Sigmoid colon (tissue), 7 donors: Measurements from ENCODE around the gene CCL25. TPM values are rescaled to one million over a fixed set of nuclear protein-coding genes. Genes with fewer than 3 reads are reported as not detected.

Source experiments
- DNase-seq: peaks from one replicate; pipeline ENCODE4 v3.0.0-alpha.2; 2019
- H3K27ac ChIP-seq, 4 donors: fragments of 200-600 bp; sonication (generic); one replicate each; pipeline ENCODE4 v1.5.1; 2016 to 2019; ENCODE audit warnings: mild to moderate bottlenecking in 1 of 4
- H3K27me3 ChIP-seq, 3 donors: fragments of 200-600 bp; sonication (generic); one replicate each; pipeline ENCODE4 v1.5.1; 2019; ENCODE audit warnings: mild to moderate bottlenecking in 1 of 3
- H3K36me3 ChIP-seq, 4 donors: fragments of 200-600 bp; sonication (generic); one replicate each; pipeline ENCODE4 v1.5.1; 2016 to 2019
- H3K4me1 ChIP-seq, 4 donors: fragments of 200-600 bp; sonication (generic); one replicate each; pipeline ENCODE4 v1.5.1; 2017 to 2019
- H3K4me3 ChIP-seq, 4 donors: fragments of 200-600 bp; sonication (generic); one replicate each; pipeline ENCODE4 v1.5.1; 2017 to 2019; ENCODE audit warnings: mild to moderate bottlenecking in 2 of 4, moderate library complexity in 1 of 4
- H3K9me3 ChIP-seq, 4 donors: fragments of 200-600 bp in 3 of 4; sonication (generic) in 3 of 4; one replicate each; pipeline versions ENCODE4 v1.5.1 to v1.6.1; 2013 to 2019
- CTCF ChIP-seq, 4 experiments: fragments of 450-650 bp in 3 of 4; fragments of 200-600 bp in 1 of 4; IDR thresholded peaks; one replicate each; pipeline ENCODE4 v1.5.1; 2016 to 2019; ENCODE audit warnings: antibody characterized with exemption in 4 of 4, mild to moderate bottlenecking in 3 of 4, moderate library complexity in 2 of 4
- EP300 ChIP-seq, 4 donors: sonication (generic); formaldehyde crosslinking; IDR thresholded peaks; one replicate each; pipeline ENCODE4 v1.6.1; 2017; ENCODE audit warnings: antibody characterized with exemption in 4 of 4
- POLR2A ChIP-seq, 2 donors: fragments of 450-650 bp; IDR thresholded peaks; one replicate each; pipeline ENCODE4 v1.6.1; 2016; ENCODE audit warnings: antibody characterized with exemption in 2 of 2, mild to moderate bottlenecking in 2 of 2, moderate library complexity in 2 of 2
- POLR2AphosphoS5 ChIP-seq, 4 donors: sonication (generic); formaldehyde crosslinking; IDR thresholded peaks; one replicate each; pipeline ENCODE4 v1.6.1; 2017; ENCODE audit warnings: antibody characterized with exemption in 4 of 4
- WGBS, 2 donors: extraction: QIAGEN DNeasy Blood & Tissue Kit; methylation state at CpG; one replicate each; pipeline ENCODE4 v1.1.7; 2013; 5-methylcytosine and 5-hydroxymethylcytosine counted together
- intact Hi-C: fragments of 100-400 bp; cut with DNase I; formaldehyde crosslinking; loops from one replicate; pipeline ENCODE4 v1.15.1; 2023
- polyA plus RNA-seq, 3 donors: library from polyadenylated mRNA; stranded (reverse); fragments of 200-250 nt; gene quantifications; one replicate each; pipeline ENCODE4 v1.2.3, GENCODE V29; 2013
- total RNA-seq, 4 donors: library from RNA; depleted of rRNA; stranded (reverse); fragments of >200 nt; gene quantifications; one replicate each; pipeline ENCODE4 v1.1.0, GENCODE V29; 2016
- donor health status: healthy with polysubstance abuse.
- donor health status: Bipolar disorder and iron deficiency.
- donor health status: healthy.

CCL25 gene
- total and polyA plus RNA-seq, 7 donors: 0.17 TPM; not detected in 6

DNA sequence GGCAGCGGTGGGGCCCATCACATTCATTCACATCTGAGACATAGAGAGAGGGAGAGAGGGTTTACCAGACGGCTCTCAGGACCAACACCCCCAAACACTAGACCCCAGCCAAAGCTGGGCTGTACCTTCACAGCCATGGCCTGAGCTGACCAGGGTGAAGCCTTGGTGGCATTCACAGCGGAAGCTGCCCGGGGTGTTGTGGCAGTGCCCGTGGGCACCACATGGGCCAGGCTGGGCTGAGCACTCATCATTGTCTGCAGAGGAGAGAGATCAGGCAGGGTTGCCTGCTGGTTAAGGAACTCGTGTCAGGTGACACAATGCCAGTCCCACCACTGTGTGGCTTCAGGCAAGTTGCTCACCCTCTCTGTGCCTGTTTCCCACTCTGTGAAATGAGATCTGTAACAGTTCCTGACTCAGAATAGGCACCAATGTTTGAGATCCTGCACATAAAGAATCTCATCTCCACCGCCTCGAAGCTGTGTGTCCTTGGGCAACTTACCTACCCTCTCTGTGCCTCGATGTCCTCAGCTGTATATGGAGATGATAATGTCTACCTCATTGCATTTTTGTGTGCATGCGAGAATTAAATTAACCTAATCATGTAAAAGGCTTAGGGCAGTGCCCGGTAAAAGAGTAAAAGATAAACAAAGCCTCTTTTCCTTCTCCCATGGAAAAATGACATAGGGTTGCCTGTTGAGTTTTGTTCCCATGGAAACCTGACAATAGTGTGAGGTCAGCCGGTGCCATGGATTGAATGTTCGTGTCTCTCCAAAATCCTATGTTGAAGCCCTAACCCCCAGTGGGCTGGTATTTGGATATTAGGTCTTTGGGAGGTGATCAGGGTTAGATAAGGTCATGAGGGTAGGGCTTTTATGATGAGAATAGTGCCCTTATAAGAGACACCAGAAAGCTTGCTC, 22.9 kb downstream of the CCL25 start:
- no peak overlapping the region for H3K4me3 ChIP-seq
- no peak for DNase-seq
- 68 to 81% methylated on average over 13 of the region's 13 CpGs for WGBS, 2 donors
- no peaks in the 10 kb centered on the region for H3K27me3 ChIP-seq
- H3K36me3 ChIP-seq: no peaks in the 10 kb centered on the region
- TF ChIP-seq EP300 (IDR thresholded peaks at IDR 0.05) (no peak), POLR2A (IDR thresholded peaks at IDR 0.05) (no peak), CTCF (IDR thresholded peaks at IDR 0.05) (no peak), POLR2AphosphoS5 (IDR thresholded peaks at IDR 0.05) (no peak)
- no peaks in the 10 kb centered on the region for H3K4me1 ChIP-seq
- no peak overlapping the region for H3K27ac ChIP-seq
- H3K9me3 ChIP-seq: peaks cover 0 to 5% (median 3%) of the 10 kb centered on the region in 4 donors
- intact Hi-C loops: no loop called here

DNA sequence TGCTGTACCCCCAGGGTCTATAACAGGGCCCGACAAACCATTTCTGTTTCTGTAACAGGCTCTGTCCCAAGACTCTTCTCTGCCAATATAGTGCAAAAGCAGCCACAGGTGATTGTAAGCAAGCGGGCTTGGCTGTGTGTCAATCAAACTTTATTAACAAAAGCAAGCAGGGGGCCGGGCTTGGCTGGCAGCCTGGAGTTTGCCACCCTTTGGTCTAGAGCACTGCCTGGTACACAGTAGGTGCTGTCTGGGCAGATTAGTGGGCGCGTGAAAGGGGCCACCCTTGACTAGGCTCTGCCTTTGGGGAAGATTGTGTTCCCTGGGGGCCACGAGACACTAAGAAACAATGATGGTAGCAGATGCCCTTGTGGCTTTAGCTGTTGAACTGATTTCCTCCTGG, 27.4 kb downstream of the CCL25 start:
- WGBS, 2 donors: 87 to 90% methylated on average over 6 of the region's 6 CpGs
- TF ChIP-seq POLR2AphosphoS5 (IDR thresholded peaks at IDR 0.05): no peak
- no peak for TF ChIP-seq EP300 (IDR thresholded peaks at IDR 0.05)
- TF ChIP-seq POLR2A (IDR thresholded peaks at IDR 0.05): no peak
- no peak for TF ChIP-seq CTCF (IDR thresholded peaks at IDR 0.05)
- H3K27ac ChIP-seq: no peak overlapping the region
- no peaks in the 10 kb centered on the region for H3K27me3 ChIP-seq
- no peaks in the 10 kb centered on the region for H3K9me3 ChIP-seq
- no peak for DNase-seq
- intact Hi-C loops: no loop called here
- H3K4me3 ChIP-seq: no peak overlapping the region
- no peaks in the 10 kb centered on the region for H3K4me1 ChIP-seq
- H3K36me3 ChIP-seq: no peaks in the 10 kb centered on the region

DNA sequence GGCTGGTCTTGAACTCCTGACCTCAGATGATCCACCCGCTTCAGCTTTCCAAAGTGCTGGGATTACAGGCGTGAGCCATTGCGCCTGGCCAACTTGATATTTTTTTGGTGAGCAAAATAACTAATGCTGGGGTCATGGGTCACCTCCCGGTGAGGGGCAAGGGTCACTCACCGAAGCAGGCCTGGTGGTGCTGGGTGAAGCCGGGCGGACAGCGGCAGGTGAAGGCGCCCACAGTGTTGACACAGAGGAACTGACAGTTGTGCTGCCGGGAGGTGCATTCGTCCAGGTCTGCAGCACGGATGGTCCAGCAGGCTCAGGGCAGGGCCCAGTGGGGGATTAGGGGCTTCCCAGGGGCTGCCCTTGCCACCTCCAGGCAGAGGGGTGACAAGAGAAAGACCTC, 28.3 kb downstream of the CCL25 start:
- H3K36me3 ChIP-seq: no peaks in the 10 kb centered on the region
- H3K4me1 ChIP-seq: no peaks in the 10 kb centered on the region
- intact Hi-C loops: no loop called here
- H3K4me3 ChIP-seq: no peak overlapping the region
- TF ChIP-seq CTCF (IDR thresholded peaks at IDR 0.05) (no peak), POLR2A (IDR thresholded peaks at IDR 0.05) (no peak), EP300 (IDR thresholded peaks at IDR 0.05) (no peak), POLR2AphosphoS5 (IDR thresholded peaks at IDR 0.05) (no peak)
- no peaks in the 10 kb centered on the region for H3K27me3 ChIP-seq
- DNase-seq: no peak
- no peaks in the 10 kb centered on the region for H3K9me3 ChIP-seq
- 90% methylated on average over 12 of the region's 12 CpGs for WGBS, 2 donors
- H3K27ac ChIP-seq: no peak overlapping the region

DNA sequence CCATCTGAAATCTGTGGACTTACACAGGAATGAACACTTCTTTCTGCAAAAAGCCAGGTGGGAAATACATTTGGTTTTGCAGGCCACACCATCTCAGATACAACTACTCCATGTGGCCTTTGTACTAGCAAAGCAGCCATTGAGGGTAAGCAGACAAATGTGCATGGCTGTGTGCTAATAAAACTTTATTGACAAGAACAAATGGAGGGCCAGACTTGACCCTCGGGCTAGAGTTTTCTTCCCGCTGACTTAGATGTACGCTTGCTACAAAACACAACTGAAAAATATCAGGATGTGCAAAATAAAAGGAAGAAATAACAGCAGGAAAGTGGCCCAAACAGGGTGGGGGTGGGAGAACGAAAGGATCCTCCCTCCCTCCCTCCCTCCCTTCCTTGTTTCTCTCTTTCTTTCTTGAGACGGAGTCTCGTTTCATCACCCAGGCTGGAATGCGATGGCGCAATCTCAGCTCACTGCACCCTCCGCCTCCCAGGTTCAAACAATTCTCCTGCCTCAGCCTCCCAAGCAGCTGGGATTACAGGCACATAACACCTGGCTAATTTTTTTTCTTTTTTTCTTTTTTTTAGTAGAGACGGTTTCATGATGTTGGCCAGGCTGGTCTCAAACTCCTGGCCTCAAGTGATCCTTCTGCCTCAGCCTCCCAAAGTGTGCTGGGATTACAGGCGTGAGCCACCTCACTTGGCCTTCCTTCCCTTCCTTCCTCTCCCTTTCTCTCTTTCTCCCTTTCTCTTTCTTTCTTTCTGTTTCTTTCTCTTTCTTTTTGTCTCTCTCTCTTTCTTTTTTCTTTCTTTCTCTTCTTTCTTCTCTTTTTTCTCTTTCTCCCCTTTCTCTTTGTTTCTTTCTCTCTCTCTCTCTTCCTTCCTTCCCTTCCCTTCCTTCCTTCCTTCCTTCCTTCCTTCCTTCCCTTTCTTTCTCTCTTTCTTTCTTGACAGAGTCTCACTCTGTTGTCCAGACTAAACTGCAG, 29.3 kb downstream of the CCL25 start:
- 82 to 88% methylated on average over 11 of the region's 11 CpGs for WGBS, 2 donors
- no peak for DNase-seq
- no peak overlapping the region for H3K4me3 ChIP-seq
- no peaks in the 10 kb centered on the region for H3K4me1 ChIP-seq
- no peaks in the 10 kb centered on the region for H3K27me3 ChIP-seq
- no peaks in the 10 kb centered on the region for H3K36me3 ChIP-seq
- intact Hi-C loops: no loop called here
- H3K27ac ChIP-seq: no peak overlapping the region
- TF ChIP-seq POLR2AphosphoS5 (IDR thresholded peaks at IDR 0.05): no peak
- no peak for TF ChIP-seq EP300 (IDR thresholded peaks at IDR 0.05)
- no peak for TF ChIP-seq POLR2A (IDR thresholded peaks at IDR 0.05)
- no peak for TF ChIP-seq CTCF (IDR thresholded peaks at IDR 0.05)
- no peaks in the 10 kb centered on the region for H3K9me3 ChIP-seq
